Endothelial cell of umbilical vein (primary cell): Measurements from ENCODE around the gene FBXO45. TPM values are rescaled to one million over a fixed set of nuclear protein-coding genes. Genes with fewer than 3 reads are reported as not detected.

Experiments used
- BruUV-seq: library from RNA; stranded (reverse); fragments of 400-500 nt; replicated peaks from 2 replicates; lab custom pipeline; 2021; lab: Mats Ljungman, UMichigan
- CTCF ChIA-PET: fragments of 300-600, 350-600 bp; sonication (Branson Sonifier 250); formaldehyde crosslinking; loops from one replicate; lab custom pipeline; 2021; ENCODE audit warnings: antibody characterized with exemption, inconsistent platforms; lab: Charles Lee
- POLR2A ChIA-PET: fragments of 300-600, 350-600 bp; sonication (Branson Sonifier 250); formaldehyde crosslinking; loops from one replicate; lab custom pipeline; 2021; ENCODE audit warnings: antibody characterized with exemption, inconsistent platforms; lab: Charles Lee
- DNase-seq: peaks from one replicate; pipeline ENCODE4 v3.0.0-alpha.2; 2011; ENCODE audit warnings: low read depth, low spot score
- FAIRE-seq: peaks from 2 replicates; lab custom pipeline; 2011; peaks lifted over from hg19 to GRCh38; lab: Jason Lieb, UNC
- H2AFZ ChIP-seq: 2 replicates; pipeline ENCODE4 v1.6.0; 2012; ENCODE audit warnings: low read depth, low read length, control low read depth, inconsistent platforms
- H3K27ac ChIP-seq: 2 replicates; pipeline ENCODE4 v1.5.1; 2011; ENCODE audit warnings: low read depth, mild to moderate bottlenecking, control low read depth, low read length, moderate library complexity; ENCODE audit not compliant: insufficient read depth
- H3K27me3 ChIP-seq, 2 experiments: 2 replicates each; pipeline versions ENCODE4 v1.6.0 to v1.6.1; 2011; ENCODE audit warnings: low read length in 2 of 2, mixed read lengths in 1 of 2; ENCODE audit not compliant: control insufficient read depth in 2 of 2, insufficient read depth in 2 of 2
- H3K36me3 ChIP-seq, 2 experiments: 2 replicates in 1 of 2; 3 replicates in 1 of 2; pipeline ENCODE4 v1.5.1; 2011; ENCODE audit warnings: low read length in 2 of 2, mild to moderate bottlenecking in 1 of 2, moderate library complexity in 1 of 2; ENCODE audit not compliant: control insufficient read depth in 2 of 2, insufficient read depth in 2 of 2; ENCODE audit errors: extremely low read depth in 1 of 2
- H3K4me1 ChIP-seq: 3 replicates; pipeline ENCODE4 v1.5.1; 2011; ENCODE audit warnings: mild to moderate bottlenecking, low read length; ENCODE audit not compliant: control insufficient read depth, insufficient read depth; ENCODE audit errors: extremely low read depth
- H3K4me2 ChIP-seq: 2 replicates; pipeline ENCODE4 v1.6.1; 2011; ENCODE audit warnings: low read length, control low read depth, mixed read lengths; ENCODE audit not compliant: insufficient read depth
- H3K4me3 ChIP-seq, 3 experiments: fragments of 200-600 bp in 1 of 3; sonication (generic), shearing (Covaris generic) in 1 of 3; replicated peaks in 1 of 3; 2 replicates each; pipeline ENCODE4 v1.5.1; 2011 to 2016; ENCODE audit warnings: control low read depth in 3 of 3, low read length in 3 of 3, mild to moderate bottlenecking in 2 of 3, inconsistent platforms in 1 of 3, low read depth in 1 of 3, moderate library complexity in 1 of 3; ENCODE audit not compliant: insufficient read depth in 1 of 3
- H3K79me2 ChIP-seq: 2 replicates; pipeline ENCODE4 v1.6.0; 2012; ENCODE audit warnings: low read length, inconsistent platforms; ENCODE audit not compliant: control insufficient read depth, insufficient read depth
- H3K9ac ChIP-seq: replicated peaks from 2 replicates; pipeline ENCODE3; 2011; ENCODE audit warnings: low read length, control low read depth; ENCODE audit not compliant: insufficient read depth; ENCODE audit errors: extremely low read depth
- H3K9me1 ChIP-seq: replicated peaks from 3 replicates; pipeline ENCODE4 v1.6.0; 2011; ENCODE audit warnings: mild to moderate bottlenecking, low read length; ENCODE audit not compliant: control insufficient read depth, insufficient read depth; ENCODE audit errors: extremely low read depth
- H3K9me3 ChIP-seq: replicated peaks from 2 replicates; pipeline ENCODE4 v1.5.1; 2012; ENCODE audit warnings: low read length, inconsistent platforms; ENCODE audit not compliant: control insufficient read depth, insufficient read depth
- H4K20me1 ChIP-seq: replicated peaks from 2 replicates; pipeline ENCODE3; 2011; ENCODE audit warnings: mild to moderate bottlenecking, low read length; ENCODE audit not compliant: control insufficient read depth, insufficient read depth; ENCODE audit errors: extremely low read depth
- CTCF ChIP-seq, 2 donors: IDR thresholded peaks; 1 replicate in 1 of 2; 2 replicates in 1 of 2; pipeline ENCODE4 v1.5.1; 2011; ENCODE audit warnings: low read length in 2 of 2, mild to moderate bottlenecking in 2 of 2, moderate library complexity in 2 of 2, control low read depth in 1 of 2, inconsistent platforms in 1 of 2, low read depth in 1 of 2; ENCODE audit not compliant: insufficient read depth in 1 of 2; ENCODE audit errors: extremely low read depth in 1 of 2
- EZH2 ChIP-seq: IDR thresholded peaks from 2 replicates; pipeline ENCODE4 v1.6.1; 2012; ENCODE audit warnings: borderline replicate concordance, low read depth, mild to moderate bottlenecking, moderate library complexity, low read length, inconsistent platforms; ENCODE audit not compliant: severe bottlenecking
- FOS ChIP-seq: IDR thresholded peaks from 2 replicates; pipeline ENCODE4 v1.6.1; 2011; ENCODE audit warnings: mild to moderate bottlenecking, low read length, moderate library complexity, borderline replicate concordance; ENCODE audit not compliant: insufficient read depth
- GATA2 ChIP-seq: IDR thresholded peaks from 2 replicates; pipeline ENCODE4 v1.7.0; 2011; ENCODE audit warnings: low read depth, mild to moderate bottlenecking, moderate library complexity, mixed read lengths, low read length; ENCODE audit not compliant: insufficient read length, insufficient read depth
- JUN ChIP-seq: IDR thresholded peaks from 2 replicates; pipeline ENCODE4 v1.6.1; 2011; ENCODE audit warnings: borderline replicate concordance, low read depth; ENCODE audit not compliant: insufficient read length, insufficient read depth
- MYC ChIP-seq: IDR thresholded peaks from one replicate; pipeline ENCODE4 v1.6.1; 2011; ENCODE audit warnings: mild to moderate bottlenecking, low read depth, low read length
- POLR2A ChIP-seq: IDR thresholded peaks from 2 replicates; pipeline ENCODE4 v1.6.1; 2012; ENCODE audit warnings: low read depth, mild to moderate bottlenecking, control low read depth, low read length
- dilution Hi-C: fragments of 300-500 bp; cut with MboI; formaldehyde crosslinking; loops from one replicate; pipeline ENCODE4 v1.15.0; 2019; ENCODE audit warnings: low sequenced_read_pairs; ENCODE audit not compliant: extremely low pct_ligation_motif_present
- intact Hi-C: fragments of 100-400 bp; cut with micrococcal nuclease; formaldehyde crosslinking; loops from one replicate; pipeline ENCODE4 v1.10.0; 2022
- polyA plus RNA-seq, 4 experiments: library from polyadenylated mRNA; depleted of rRNA in 3 of 4; stranded (reverse) in 3 of 4; unstranded in 1 of 4; fragments of >200 nt; gene quantifications; 2 replicates each; pipeline versions ENCODE4 v1.2.1 to v1.2.3, GENCODE V29; 2011 to 2012; ENCODE audit warnings: missing spikeins in 1 of 4
- total RNA-seq: library from RNA; stranded (reverse); gene quantifications from 2 replicates; pipeline ENCODE4 v1.2.3, GENCODE V29; 2021
- TF ChIP-seq, protein P1 (sequence below): IDR thresholded peaks from 2 replicates; pipeline ENCODE4 v1.6.1; 2011; ENCODE audit not compliant: insufficient read depth, insufficient read length

FBXO45 gene
- total and polyA plus RNA-seq, 2 donors (not counting 3 experiments of a cell fraction or from before 2014, with no cell fraction given): 3.5 to 12.4 TPM

DNA sequence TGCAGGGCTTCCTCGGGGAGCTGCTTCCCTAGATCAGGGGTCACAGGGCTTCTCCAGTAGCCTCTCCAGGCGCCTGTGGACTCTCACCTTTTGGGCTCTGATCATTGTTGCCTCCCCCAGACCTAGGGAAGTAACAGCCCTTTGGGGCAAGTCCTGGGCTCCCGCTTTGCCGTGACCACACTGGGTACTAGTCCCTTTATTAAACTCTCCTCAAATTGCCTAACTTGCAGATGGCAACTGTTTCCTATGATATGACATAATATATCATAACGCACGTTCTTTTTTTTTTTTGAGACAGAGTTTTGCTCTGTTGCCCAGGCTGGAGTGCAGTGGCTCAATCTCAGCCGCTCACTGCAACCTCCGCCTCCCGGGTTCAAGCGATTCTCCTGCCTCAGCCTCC is 53.2 kb downstream of the FBXO45 start:
- CTCF ChIA-PET: interaction anchor here (0.8 to 3.1 kb wide), 4 partner anchors 10 to 72 kb away, joined by 3 to 13 read pairs (median 7); no protein-coding TSS in a partner anchor
- no peaks in the 10 kb centered on the region for H3K9me1 ChIP-seq
- no peaks in the 10 kb centered on the region for H4K20me1 ChIP-seq
- no peak overlapping the region for H3K27ac ChIP-seq
- no peaks in the 10 kb centered on the region for H3K79me2 ChIP-seq
- no peak for FAIRE-seq
- H3K4me3 ChIP-seq: no peak overlapping the region
- no peak for DNase-seq
- dilution Hi-C loops: no loop called here
- no peaks in the 10 kb centered on the region for H3K36me3 ChIP-seq
- no peaks in the 10 kb centered on the region for H3K27me3 ChIP-seq
- H3K4me2 ChIP-seq: no peak overlapping the region
- no peak overlapping the region for H2AFZ ChIP-seq
- BruUV-seq: no TSS peak
- no peak overlapping the region for H3K9ac ChIP-seq
- H3K4me1 ChIP-seq: peaks cover 10% of the 10 kb centered on the region
- POLR2A ChIA-PET: no interaction called here
- no peaks in the 10 kb centered on the region for H3K9me3 ChIP-seq
- intact Hi-C loops: no loop called here
- no peak for TF ChIP-seq JUN
- no peak for TF ChIP-seq EZH2
- TF ChIP-seq, protein P1, sequence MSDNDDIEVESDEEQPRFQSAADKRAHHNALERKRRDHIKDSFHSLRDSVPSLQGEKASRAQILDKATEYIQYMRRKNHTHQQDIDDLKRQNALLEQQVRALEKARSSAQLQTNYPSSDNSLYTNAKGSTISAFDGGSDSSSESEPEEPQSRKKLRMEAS: no peak
- TF ChIP-seq MYC: no peak
- TF ChIP-seq CTCF (IDR thresholded peaks at IDR 0.05; ENCODE audit: extremely low read depth in 1 of 2, insufficient read depth in 1 of 2, low read depth in 1 of 2, low read length in 2 of 2): no peak
- no peak for TF ChIP-seq GATA2
- no peak for TF ChIP-seq POLR2A
- TF ChIP-seq FOS: no peak
